GM23248 (cell line): Measurements from ENCODE around the gene HOXD12.

Experiments
- EZH2 ChIP-seq: fragments of 200-600 bp; sonication (generic); IDR thresholded peaks from 2 replicates; pipeline ENCODE4 v1.6.1; 2018; ENCODE audit warnings: antibody characterized with exemption, mild to moderate bottlenecking; ENCODE audit not compliant: insufficient read depth, poor library complexity, severe bottlenecking
- EZH2phosphoT487 ChIP-seq: fragments of 200-600 bp; sonication (generic); IDR thresholded peaks from 2 replicates; pipeline ENCODE4 v1.6.1; 2018; ENCODE audit warnings: antibody characterized with exemption, moderate library complexity, mild to moderate bottlenecking, low read depth; ENCODE audit not compliant: insufficient read depth

DNA sequence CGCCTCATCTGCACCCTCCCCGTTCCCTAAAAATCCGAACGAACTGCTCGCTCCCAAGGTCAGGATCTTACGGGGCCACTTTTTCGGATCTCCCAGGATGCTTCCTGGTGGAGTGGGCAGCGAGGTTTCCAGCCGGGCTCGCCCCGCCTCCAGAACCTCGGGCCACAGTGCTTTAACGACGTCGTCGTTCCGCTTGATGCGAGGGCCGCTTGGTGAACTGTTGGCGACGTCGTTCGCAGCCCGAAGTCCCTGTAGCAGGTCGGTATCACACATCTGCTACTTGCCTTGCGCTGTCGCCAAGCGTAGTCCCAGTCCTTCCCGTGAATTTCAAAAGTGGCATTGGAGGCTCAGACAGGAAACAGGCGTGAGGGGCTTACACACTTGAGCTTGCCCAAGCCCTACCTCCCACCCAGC lies 31.2 kb upstream of the HOXD12 start:
- TF ChIP-seq EZH2 (no peak), EZH2phosphoT487 (no peak)
